SK-N-SH treated with all-trans-retinoic acid at 6 μM for 48 hours (cell line): Measurements from ENCODE around the gene GABARAP.

Source experiments
- ATAC-seq: fragments of 200-7000 bp; cut with Tn5 transposase; 3 replicates; pipeline ENCODE4 v1.9.1; 2020; ENCODE audit warnings: mild to moderate bottlenecking, moderate library complexity
- ARNTL ChIP-seq: fragments of 450-650 bp; formaldehyde crosslinking; IDR thresholded peaks from 2 replicates; pipeline ENCODE4 v1.5.0; 2020; ENCODE audit warnings: low read depth, mild to moderate bottlenecking, moderate library complexity, borderline replicate concordance
- BACH2 ChIP-seq: fragments of 250-450 bp; sonication (Bioruptor Pico); IDR thresholded peaks from 2 replicates; pipeline ENCODE4 v1.9.0; 2021; ENCODE audit warnings: mild to moderate bottlenecking, borderline replicate concordance
- CSDC2 ChIP-seq: fragments of 250-450 bp; sonication (Bioruptor Pico); IDR thresholded peaks from 2 replicates; pipeline ENCODE4 v1.5.0; 2020; ENCODE audit warnings: mild to moderate bottlenecking, moderate library complexity
- CSRNP3 ChIP-seq: fragments of 250-450 bp; sonication (Bioruptor Pico); IDR thresholded peaks from 2 replicates; pipeline ENCODE4 v1.5.1; 2021; ENCODE audit warnings: mild to moderate bottlenecking, moderate library complexity
- GLIS3 ChIP-seq: fragments of 250-450 bp; sonication (Bioruptor Pico); IDR thresholded peaks from 2 replicates; pipeline ENCODE4 v1.5.0; 2020; ENCODE audit warnings: mild to moderate bottlenecking, moderate library complexity
- ISL1 ChIP-seq: fragments of 250-450 bp; sonication (Bioruptor Pico); IDR thresholded peaks from 2 replicates; pipeline ENCODE4 v2.1.2; 2022; ENCODE audit warnings: mild to moderate bottlenecking, moderate library complexity
- OSR1 ChIP-seq: fragments of 250-450 bp; sonication (Bioruptor Pico); IDR thresholded peaks from 2 replicates; pipeline ENCODE4 v1.8.0; 2022; ENCODE audit warnings: moderate library complexity, mild to moderate bottlenecking, inconsistent platforms
- PATZ1 ChIP-seq: fragments of 250-450 bp; sonication (Bioruptor Pico); IDR thresholded peaks from 2 replicates; pipeline ENCODE4 v1.8.0; 2020; ENCODE audit warnings: mild to moderate bottlenecking, moderate library complexity, borderline replicate concordance
- PPARA ChIP-seq: fragments of 250-450 bp; sonication (Bioruptor Pico); IDR thresholded peaks from 2 replicates; pipeline ENCODE4 v1.5.0; 2020; ENCODE audit warnings: mild to moderate bottlenecking, borderline replicate concordance
- RARB ChIP-seq: fragments of 250-450 bp; sonication (Bioruptor Pico); IDR thresholded peaks from 2 replicates; pipeline ENCODE4 v1.8.0; 2021; ENCODE audit warnings: mild to moderate bottlenecking, moderate library complexity
- SNAI2 ChIP-seq: fragments of 250-450 bp; sonication (Bioruptor Pico); IDR thresholded peaks from 2 replicates; pipeline ENCODE4 v1.5.0; 2020; ENCODE audit warnings: mild to moderate bottlenecking, moderate library complexity
- TCF4 ChIP-seq: fragments of 250-450 bp; sonication (Bioruptor Pico); IDR thresholded peaks from 2 replicates; pipeline ENCODE4 v1.8.0; 2021; ENCODE audit warnings: mild to moderate bottlenecking, moderate library complexity, borderline replicate concordance
- TOX ChIP-seq: fragments of 250-450 bp; sonication (Bioruptor Pico); IDR thresholded peaks from 2 replicates; pipeline ENCODE4 v1.8.0; 2021; ENCODE audit warnings: mild to moderate bottlenecking, moderate library complexity, borderline replicate concordance
- ZC3H10 ChIP-seq: fragments of 250-450 bp; sonication (Bioruptor Pico); IDR thresholded peaks from 2 replicates; pipeline ENCODE4 v1.5.1; 2021; ENCODE audit warnings: mild to moderate bottlenecking, moderate library complexity
- ZFP3 ChIP-seq: fragments of 250-450 bp; sonication (Bioruptor Pico); IDR thresholded peaks from 2 replicates; pipeline ENCODE4 v1.5.0; 2020; ENCODE audit warnings: mild to moderate bottlenecking, moderate library complexity
- ZFP30 ChIP-seq: fragments of 450-650 bp; formaldehyde crosslinking; IDR thresholded peaks from 2 replicates; pipeline ENCODE4 v1.5.0; 2022; ENCODE audit warnings: mild to moderate bottlenecking, moderate library complexity
- ZNF565 ChIP-seq: fragments of 450-650 bp; formaldehyde crosslinking; conservative IDR thresholded peaks from 2 replicates; pipeline ENCODE4 v1.5.0; 2020; ENCODE audit warnings: low read depth, mild to moderate bottlenecking, moderate library complexity
- ZNF70 ChIP-seq: fragments of 450-650 bp; formaldehyde crosslinking; IDR thresholded peaks from 2 replicates; pipeline ENCODE4 v1.5.0; 2020; ENCODE audit warnings: mild to moderate bottlenecking, moderate library complexity
- ZNF8 ChIP-seq: fragments of 450-650 bp; formaldehyde crosslinking; IDR thresholded peaks from 2 replicates; pipeline ENCODE4 v1.5.0; 2020; ENCODE audit warnings: mild to moderate bottlenecking, moderate library complexity
- TF ChIP-seq, protein P1 (sequence below): fragments of 250-450 bp; sonication (Bioruptor Pico); IDR thresholded peaks from 2 replicates; pipeline ENCODE4 v1.5.0; 2020; ENCODE audit warnings: mild to moderate bottlenecking, moderate library complexity
- TF ChIP-seq, protein P2 (sequence below): fragments of 250-450 bp; sonication (Bioruptor Pico); IDR thresholded peaks from 2 replicates; pipeline ENCODE4 v1.5.1; 2020; ENCODE audit warnings: low read depth, mild to moderate bottlenecking, moderate library complexity

Gene GABARAP

GRCh38 chr17:7215136-7215638, 27.1 kb downstream of the GABARAP start:
- TF ChIP-seq ARNTL (CRISPR knock-in tag) (no peak), TOX (CRISPR knock-in tag) (no peak), ISL1 (no peak), ZNF70 (no peak), SNAI2 (CRISPR knock-in tag) (no peak), ZNF565 (CRISPR knock-in tag) (no peak), OSR1 (CRISPR knock-in tag) (no peak)
- TF ChIP-seq, all 23 proteins: peak for 0
- no peak for ATAC-seq

GRCh38 chr17:7214300-7215135, 27.7 kb downstream of the GABARAP start:
- TF ChIP-seq, protein P1, sequence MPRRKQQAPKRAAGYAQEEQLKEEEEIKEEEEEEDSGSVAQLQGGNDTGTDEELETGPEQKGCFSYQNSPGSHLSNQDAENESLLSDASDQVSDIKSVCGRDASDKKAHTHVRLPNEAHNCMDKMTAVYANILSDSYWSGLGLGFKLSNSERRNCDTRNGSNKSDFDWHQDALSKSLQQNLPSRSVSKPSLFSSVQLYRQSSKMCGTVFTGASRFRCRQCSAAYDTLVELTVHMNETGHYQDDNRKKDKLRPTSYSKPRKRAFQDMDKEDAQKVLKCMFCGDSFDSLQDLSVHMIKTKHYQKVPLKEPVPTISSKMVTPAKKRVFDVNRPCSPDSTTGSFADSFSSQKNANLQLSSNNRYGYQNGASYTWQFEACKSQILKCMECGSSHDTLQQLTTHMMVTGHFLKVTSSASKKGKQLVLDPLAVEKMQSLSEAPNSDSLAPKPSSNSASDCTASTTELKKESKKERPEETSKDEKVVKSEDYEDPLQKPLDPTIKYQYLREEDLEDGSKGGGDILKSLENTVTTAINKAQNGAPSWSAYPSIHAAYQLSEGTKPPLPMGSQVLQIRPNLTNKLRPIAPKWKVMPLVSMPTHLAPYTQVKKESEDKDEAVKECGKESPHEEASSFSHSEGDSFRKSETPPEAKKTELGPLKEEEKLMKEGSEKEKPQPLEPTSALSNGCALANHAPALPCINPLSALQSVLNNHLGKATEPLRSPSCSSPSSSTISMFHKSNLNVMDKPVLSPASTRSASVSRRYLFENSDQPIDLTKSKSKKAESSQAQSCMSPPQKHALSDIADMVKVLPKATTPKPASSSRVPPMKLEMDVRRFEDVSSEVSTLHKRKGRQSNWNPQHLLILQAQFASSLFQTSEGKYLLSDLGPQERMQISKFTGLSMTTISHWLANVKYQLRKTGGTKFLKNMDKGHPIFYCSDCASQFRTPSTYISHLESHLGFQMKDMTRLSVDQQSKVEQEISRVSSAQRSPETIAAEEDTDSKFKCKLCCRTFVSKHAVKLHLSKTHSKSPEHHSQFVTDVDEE (CRISPR knock-in tag), result no peak
- TF ChIP-seq TCF4 (CRISPR knock-in tag) (no peak), PATZ1 (CRISPR knock-in tag) (no peak), ZNF70 (no peak), ZNF8 (no peak), BACH2 (CRISPR knock-in tag) (no peak), SNAI2 (CRISPR knock-in tag) (no peak), CSDC2 (CRISPR knock-in tag) (no peak), OSR1 (CRISPR knock-in tag) (no peak), GLIS3 (CRISPR knock-in tag) (no peak), ZC3H10 (CRISPR knock-in tag) (no peak)
- TF ChIP-seq, protein P2, sequence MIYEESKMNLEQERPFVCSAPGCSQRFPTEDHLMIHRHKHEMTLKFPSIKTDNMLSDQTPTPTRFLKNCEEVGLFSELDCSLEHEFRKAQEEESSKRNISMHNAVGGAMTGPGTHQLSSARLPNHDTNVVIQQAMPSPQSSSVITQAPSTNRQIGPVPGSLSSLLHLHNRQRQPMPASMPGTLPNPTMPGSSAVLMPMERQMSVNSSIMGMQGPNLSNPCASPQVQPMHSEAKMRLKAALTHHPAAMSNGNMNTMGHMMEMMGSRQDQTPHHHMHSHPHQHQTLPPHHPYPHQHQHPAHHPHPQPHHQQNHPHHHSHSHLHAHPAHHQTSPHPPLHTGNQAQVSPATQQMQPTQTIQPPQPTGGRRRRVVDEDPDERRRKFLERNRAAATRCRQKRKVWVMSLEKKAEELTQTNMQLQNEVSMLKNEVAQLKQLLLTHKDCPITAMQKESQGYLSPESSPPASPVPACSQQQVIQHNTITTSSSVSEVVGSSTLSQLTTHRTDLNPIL, result no peak
- peak; percentile 87 for ATAC-seq

DNA sequence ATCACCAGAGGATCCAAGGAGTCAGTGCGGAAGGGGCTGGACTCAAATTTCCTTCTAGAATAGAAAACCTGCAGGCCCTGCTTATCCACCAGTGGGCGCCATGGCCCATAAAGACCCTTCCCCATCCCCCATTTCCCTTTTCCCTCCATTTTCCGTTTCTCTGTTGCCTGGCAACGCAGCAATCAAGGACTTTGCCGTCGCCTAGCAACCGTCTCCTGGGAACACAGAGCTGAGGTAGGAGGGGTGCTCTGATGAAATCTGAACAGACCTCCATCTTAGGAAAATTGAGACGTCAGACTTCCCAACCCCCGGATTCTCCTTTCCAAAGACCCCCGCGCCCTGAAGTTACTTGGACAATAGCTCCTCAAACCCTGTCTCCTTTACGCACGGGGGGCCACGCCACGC, 28.4 kb downstream of the GABARAP start:
- ATAC-seq, result no peak
- TF ChIP-seq BACH2 (CRISPR knock-in tag), result no peak
- TF ChIP-seq CSRNP3 (CRISPR knock-in tag), result no peak
- no peak for TF ChIP-seq TOX (CRISPR knock-in tag)
- TF ChIP-seq SNAI2 (CRISPR knock-in tag), result no peak
- TF ChIP-seq RARB (CRISPR knock-in tag), result no peak
- TF ChIP-seq, protein P1 (CRISPR knock-in tag), result no peak
- TF ChIP-seq PPARA (CRISPR knock-in tag), result no peak
- no peak for TF ChIP-seq ZFP3 (CRISPR knock-in tag)
- TF ChIP-seq OSR1 (CRISPR knock-in tag), result no peak
- TF ChIP-seq, protein P2, result no peak
- TF ChIP-seq ZNF70, result no peak
- no peak for TF ChIP-seq ZFP30 (CRISPR knock-in tag)
